HepG2 (cell line): ENCODE results near the gene LAG3. TPM values are rescaled to one million over a fixed set of nuclear protein-coding genes. Genes with fewer than 3 reads are reported as not detected.

Experiments used
- AGO2 ChIP-seq: fragments of 200-400 bp; formaldehyde crosslinking; optimal IDR thresholded peaks from 2 replicates; pipeline ENCODE3; 2017; ENCODE audit warnings: mild to moderate bottlenecking, low read depth, low read length, moderate library complexity
- EZH2 ChIP-seq: conservative IDR thresholded peaks from 2 replicates; pipeline ENCODE4 v1.6.1; 2012; ENCODE audit warnings: mild to moderate bottlenecking, low read depth, low read length, moderate library complexity
- HMGA1 ChIP-seq: sonication (generic); formaldehyde crosslinking; conservative IDR thresholded peaks from 2 replicates; pipeline ENCODE4 v1.4.0; 2020; ENCODE audit warnings: missing genetic modification reagents
- MATR3 ChIP-seq: sonication (generic); formaldehyde crosslinking; IDR thresholded peaks from 2 replicates; pipeline ENCODE4 v1.4.0; 2020; ENCODE audit warnings: missing genetic modification reagents
- MYC ChIP-seq: sonication (generic); formaldehyde crosslinking; IDR thresholded peaks from 2 replicates; pipeline ENCODE4 v1.9.0; 2021; ENCODE audit warnings: missing genetic modification reagents, borderline replicate concordance
- NKX3-1 ChIP-seq: sonication (generic); formaldehyde crosslinking; IDR thresholded peaks from 2 replicates; pipeline ENCODE4 v1.5.0; 2020; ENCODE audit warnings: missing genetic modification reagents
- SOX5 ChIP-seq: IDR thresholded peaks from 2 replicates; pipeline ENCODE4 v1.6.1; 2016; ENCODE audit warnings: borderline replicate concordance
- TEAD3 ChIP-seq: optimal IDR thresholded peaks from 2 replicates; pipeline ENCODE3; 2016; ENCODE audit warnings: borderline replicate concordance
- TGIF2 ChIP-seq: IDR thresholded peaks from 2 replicates; pipeline ENCODE4 v1.6.1; 2016; ENCODE audit warnings: control low read depth, missing compliant biosample characterization
- ZFP36L2 ChIP-seq: sonication (generic); formaldehyde crosslinking; IDR thresholded peaks from 2 replicates; pipeline ENCODE4 v1.4.0; 2020; ENCODE audit warnings: missing genetic modification reagents
- ZMYM3 ChIP-seq: sonication (generic); formaldehyde crosslinking; IDR thresholded peaks from 2 replicates; pipeline ENCODE4 v1.5.1; 2020; ENCODE audit warnings: mild to moderate bottlenecking, missing genetic modification reagents
- ZNF546 ChIP-seq: sonication (generic); formaldehyde crosslinking; conservative IDR thresholded peaks from 2 replicates; pipeline ENCODE4 v1.8.1; 2023; ENCODE audit warnings: mild to moderate bottlenecking, missing genetic modification reagents
- ZNF577 ChIP-seq: sonication (generic); formaldehyde crosslinking; IDR thresholded peaks from 2 replicates; pipeline ENCODE4 v1.4.0; 2020; ENCODE audit warnings: mild to moderate bottlenecking, low read depth, missing genetic modification reagents, borderline replicate concordance
- ZNF605 ChIP-seq: sonication (generic); formaldehyde crosslinking; IDR thresholded peaks from 2 replicates; pipeline ENCODE4 v1.8.0; 2022; ENCODE audit warnings: mild to moderate bottlenecking, missing genetic modification reagents
- ZNF746 ChIP-seq: sonication (generic); formaldehyde crosslinking; IDR thresholded peaks from 2 replicates; pipeline ENCODE4 v1.8.0; 2022; ENCODE audit warnings: mild to moderate bottlenecking, missing genetic modification reagents
- ZNF780A ChIP-seq: sonication (generic); formaldehyde crosslinking; IDR thresholded peaks from 2 replicates; pipeline ENCODE4 v1.8.0; 2022; ENCODE audit warnings: mild to moderate bottlenecking, missing genetic modification reagents, moderate library complexity
- polyA plus RNA-seq, 8 experiments: library from polyadenylated mRNA; depleted of rRNA in 3 of 8; stranded (reverse) in 7 of 8; unstranded in 1 of 8; fragments of >200 nt; fragmentation: Illumina TruSeq in 4 of 8; extraction: Trizol in 4 of 8; gene quantifications; 2 replicates each; pipeline versions ENCODE4 v1.2.1 to v1.2.3, GENCODE V29; 2011 to 2016; ENCODE audit warnings: low read depth in 4 of 8, missing spikeins in 1 of 8, mixed read lengths in 1 of 8; ENCODE audit not compliant: insufficient read depth in 1 of 8
- total RNA-seq, 5 experiments: library from RNA; depleted of rRNA; stranded (reverse); fragments of >200 nt; fragmentation: Illumina TruSeq; extraction: Trizol; gene quantifications; 2 replicates each; pipeline ENCODE4 v1.2.3, GENCODE V29; 2016; ENCODE audit warnings: low read depth in 1 of 5
- TF ChIP-seq, protein P1 (sequence below): sonication (generic); formaldehyde crosslinking; IDR thresholded peaks from 2 replicates; pipeline ENCODE4 v1.8.0; 2022; ENCODE audit warnings: mild to moderate bottlenecking, missing genetic modification reagents
- TF ChIP-seq, protein P2 (sequence below): sonication (generic); formaldehyde crosslinking; conservative IDR thresholded peaks from 2 replicates; pipeline ENCODE4 v1.8.0; 2022; ENCODE audit warnings: mild to moderate bottlenecking, moderate library complexity, missing genetic modification reagents
- TF ChIP-seq, protein P3 (sequence below): sonication (generic); formaldehyde crosslinking; IDR thresholded peaks from 2 replicates; pipeline ENCODE4 v1.8.0; 2022; ENCODE audit warnings: missing genetic modification reagents, low read depth, mild to moderate bottlenecking, borderline replicate concordance
- TF ChIP-seq, protein P4 (sequence below): sonication (generic); formaldehyde crosslinking; IDR thresholded peaks from 2 replicates; pipeline ENCODE4 v1.4.0; 2020; ENCODE audit warnings: missing genetic modification reagents

The LAG3 gene
- total and polyA plus RNA-seq, 2 of the 13 experiments (the other 11 are each of a cell fraction or from before 2014, with no cell fraction given), result 0.11 to 0.26 TPM

DNA sequence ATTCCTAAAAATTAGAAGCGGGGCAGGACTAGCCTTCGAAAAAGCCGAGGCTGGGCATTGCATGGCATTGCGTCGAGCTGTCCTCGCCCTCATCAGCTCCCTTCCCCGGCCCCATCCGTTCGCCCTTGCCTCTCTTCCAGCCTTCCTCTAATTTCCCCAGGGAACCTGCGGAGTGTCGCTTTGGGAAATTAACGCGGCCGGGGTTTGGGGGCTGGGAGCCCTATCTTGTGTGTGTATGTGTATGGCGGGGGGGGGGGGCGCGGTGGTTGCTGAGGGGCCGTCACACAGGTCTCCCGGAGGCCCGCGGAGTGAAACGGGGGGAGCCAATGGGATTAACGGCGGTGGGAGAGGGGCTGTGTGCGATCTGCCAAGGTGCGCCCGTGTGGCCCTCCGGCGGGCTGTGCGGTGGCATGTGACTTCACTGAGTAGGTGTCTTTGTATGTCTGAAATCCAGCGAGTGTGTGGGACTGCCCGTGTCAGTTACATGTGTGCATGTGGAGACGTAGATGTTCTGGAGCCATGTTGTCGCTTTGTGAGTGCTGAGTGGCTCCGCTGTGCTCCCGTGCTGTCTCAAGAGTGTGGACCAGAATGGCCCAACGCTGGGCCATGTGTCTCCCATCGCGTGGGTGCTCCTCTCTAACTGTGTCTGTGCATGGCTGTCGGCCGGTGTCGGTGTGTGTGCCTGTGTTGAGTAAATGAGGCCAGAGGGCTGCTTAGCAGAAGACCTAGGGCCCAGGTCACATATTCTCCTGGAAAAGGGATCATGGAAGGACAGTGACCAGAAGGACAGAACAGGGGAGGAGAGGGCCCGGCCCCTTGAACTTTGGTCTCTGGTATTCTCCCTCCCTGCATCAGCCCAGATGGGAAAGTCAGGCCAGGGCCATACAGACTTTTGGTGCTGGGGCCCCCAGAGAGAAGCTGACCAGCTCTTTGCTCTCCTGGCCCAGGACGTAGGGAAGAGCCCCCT lies 4.7 kb upstream of the LAG3 start (continued):
- TF ChIP-seq NKX3-1 (CRISPR knock-in tag), result no peak
- TF ChIP-seq, protein P1, sequence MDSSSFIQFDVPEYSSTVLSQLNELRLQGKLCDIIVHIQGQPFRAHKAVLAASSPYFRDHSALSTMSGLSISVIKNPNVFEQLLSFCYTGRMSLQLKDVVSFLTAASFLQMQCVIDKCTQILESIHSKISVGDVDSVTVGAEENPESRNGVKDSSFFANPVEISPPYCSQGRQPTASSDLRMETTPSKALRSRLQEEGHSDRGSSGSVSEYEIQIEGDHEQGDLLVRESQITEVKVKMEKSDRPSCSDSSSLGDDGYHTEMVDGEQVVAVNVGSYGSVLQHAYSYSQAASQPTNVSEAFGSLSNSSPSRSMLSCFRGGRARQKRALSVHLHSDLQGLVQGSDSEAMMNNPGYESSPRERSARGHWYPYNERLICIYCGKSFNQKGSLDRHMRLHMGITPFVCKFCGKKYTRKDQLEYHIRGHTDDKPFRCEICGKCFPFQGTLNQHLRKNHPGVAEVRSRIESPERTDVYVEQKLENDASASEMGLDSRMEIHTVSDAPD (CRISPR knock-in tag), result no peak
- TF ChIP-seq MYC (CRISPR knock-in tag), result peak; percentile 77; the same call in 1 of the 2 replicates
- no peak for TF ChIP-seq MATR3 (CRISPR knock-in tag)
- peak; percentile 34 for TF ChIP-seq TEAD3 (CRISPR knock-in tag)
- TF ChIP-seq HMGA1 (CRISPR knock-in tag), result no peak
- TF ChIP-seq, protein P2, sequence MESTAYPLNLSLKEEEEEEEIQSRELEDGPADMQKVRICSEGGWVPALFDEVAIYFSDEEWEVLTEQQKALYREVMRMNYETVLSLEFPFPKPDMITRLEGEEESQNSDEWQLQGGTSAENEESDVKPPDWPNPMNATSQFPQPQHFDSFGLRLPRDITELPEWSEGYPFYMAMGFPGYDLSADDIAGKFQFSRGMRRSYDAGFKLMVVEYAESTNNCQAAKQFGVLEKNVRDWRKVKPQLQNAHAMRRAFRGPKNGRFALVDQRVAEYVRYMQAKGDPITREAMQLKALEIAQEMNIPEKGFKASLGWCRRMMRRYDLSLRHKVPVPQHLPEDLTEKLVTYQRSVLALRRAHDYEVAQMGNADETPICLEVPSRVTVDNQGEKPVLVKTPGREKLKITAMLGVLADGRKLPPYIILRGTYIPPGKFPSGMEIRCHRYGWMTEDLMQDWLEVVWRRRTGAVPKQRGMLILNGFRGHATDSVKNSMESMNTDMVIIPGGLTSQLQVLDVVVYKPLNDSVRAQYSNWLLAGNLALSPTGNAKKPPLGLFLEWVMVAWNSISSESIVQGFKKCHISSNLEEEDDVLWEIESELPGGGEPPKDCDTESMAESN (CRISPR knock-in tag), result no peak; the same call in 1 of the 2 replicates
- TF ChIP-seq ZMYM3 (CRISPR knock-in tag), result no peak
- TF ChIP-seq TGIF2 (CRISPR knock-in tag), result 0 out of 2 replicates have a peak, but pooled peaks have one; percentile 21
- TF ChIP-seq ZFP36L2 (CRISPR knock-in tag), result 0 out of 2 replicates have a peak, but pooled peaks have one; percentile 14
- TF ChIP-seq ZNF605, result peak; percentile 31; the same call in 1 of the 2 replicates
- TF ChIP-seq AGO2, result peak; percentile 86
- TF ChIP-seq ZNF546, result no peak
- TF ChIP-seq ZNF577, result no peak
- TF ChIP-seq EZH2, result no peak
- TF ChIP-seq, protein P3, sequence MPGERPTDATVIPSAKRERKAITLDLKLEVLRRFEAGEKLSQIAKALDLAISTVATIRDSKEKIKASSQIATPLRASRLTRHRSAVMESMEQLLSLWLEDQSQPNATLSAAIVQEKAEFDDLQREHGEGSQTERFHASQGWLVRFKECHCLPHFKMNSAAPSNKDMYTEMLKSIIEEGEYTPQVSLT (CRISPR knock-in tag), result no peak
- TF ChIP-seq ZNF746 (CRISPR knock-in tag), result peak; percentile 75; the same call in 1 of the 2 replicates
- 0 out of 2 replicates have a peak, but pooled peaks have one; percentile 8 for TF ChIP-seq SOX5
- TF ChIP-seq, protein P4, sequence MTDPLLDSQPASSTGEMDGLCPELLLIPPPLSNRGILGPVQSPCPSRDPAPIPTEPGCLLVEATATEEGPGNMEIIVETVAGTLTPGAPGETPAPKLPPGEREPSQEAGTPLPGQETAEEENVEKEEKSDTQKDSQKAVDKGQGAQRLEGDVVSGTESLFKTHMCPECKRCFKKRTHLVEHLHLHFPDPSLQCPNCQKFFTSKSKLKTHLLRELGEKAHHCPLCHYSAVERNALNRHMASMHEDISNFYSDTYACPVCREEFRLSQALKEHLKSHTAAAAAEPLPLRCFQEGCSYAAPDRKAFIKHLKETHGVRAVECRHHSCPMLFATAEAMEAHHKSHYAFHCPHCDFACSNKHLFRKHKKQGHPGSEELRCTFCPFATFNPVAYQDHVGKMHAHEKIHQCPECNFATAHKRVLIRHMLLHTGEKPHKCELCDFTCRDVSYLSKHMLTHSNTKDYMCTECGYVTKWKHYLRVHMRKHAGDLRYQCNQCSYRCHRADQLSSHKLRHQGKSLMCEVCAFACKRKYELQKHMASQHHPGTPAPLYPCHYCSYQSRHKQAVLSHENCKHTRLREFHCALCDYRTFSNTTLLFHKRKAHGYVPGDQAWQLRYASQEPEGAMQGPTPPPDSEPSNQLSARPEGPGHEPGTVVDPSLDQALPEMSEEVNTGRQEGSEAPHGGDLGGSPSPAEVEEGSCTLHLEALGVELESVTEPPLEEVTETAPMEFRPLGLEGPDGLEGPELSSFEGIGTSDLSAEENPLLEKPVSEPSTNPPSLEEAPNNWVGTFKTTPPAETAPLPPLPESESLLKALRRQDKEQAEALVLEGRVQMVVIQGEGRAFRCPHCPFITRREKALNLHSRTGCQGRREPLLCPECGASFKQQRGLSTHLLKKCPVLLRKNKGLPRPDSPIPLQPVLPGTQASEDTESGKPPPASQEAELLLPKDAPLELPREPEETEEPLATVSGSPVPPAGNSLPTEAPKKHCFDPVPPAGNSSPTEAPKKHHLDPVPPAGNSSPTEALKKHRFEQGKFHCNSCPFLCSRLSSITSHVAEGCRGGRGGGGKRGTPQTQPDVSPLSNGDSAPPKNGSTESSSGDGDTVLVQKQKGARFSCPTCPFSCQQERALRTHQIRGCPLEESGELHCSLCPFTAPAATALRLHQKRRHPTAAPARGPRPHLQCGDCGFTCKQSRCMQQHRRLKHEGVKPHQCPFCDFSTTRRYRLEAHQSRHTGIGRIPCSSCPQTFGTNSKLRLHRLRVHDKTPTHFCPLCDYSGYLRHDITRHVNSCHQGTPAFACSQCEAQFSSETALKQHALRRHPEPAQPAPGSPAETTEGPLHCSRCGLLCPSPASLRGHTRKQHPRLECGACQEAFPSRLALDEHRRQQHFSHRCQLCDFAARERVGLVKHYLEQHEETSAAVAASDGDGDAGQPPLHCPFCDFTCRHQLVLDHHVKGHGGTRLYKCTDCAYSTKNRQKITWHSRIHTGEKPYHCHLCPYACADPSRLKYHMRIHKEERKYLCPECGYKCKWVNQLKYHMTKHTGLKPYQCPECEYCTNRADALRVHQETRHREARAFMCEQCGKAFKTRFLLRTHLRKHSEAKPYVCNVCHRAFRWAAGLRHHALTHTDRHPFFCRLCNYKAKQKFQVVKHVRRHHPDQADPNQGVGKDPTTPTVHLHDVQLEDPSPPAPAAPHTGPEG (CRISPR knock-in tag), result no peak; the same call in 1 of the 2 replicates
- TF ChIP-seq ZNF780A (CRISPR knock-in tag), result no peak
